C1 segment of cervical spinal cord (tissue), 14 donors: ENCODE results near the gene SLC29A3.

Experiments used
- DNase-seq, 14 donors: peaks; one replicate each; lab custom pipeline; 2025; lab: John Stamatoyannopoulos, UW

Gene SLC29A3

GRCh38 chr10:71300555-71301370, 18.3 kb upstream of the SLC29A3 start:
- DNase-seq, result no peak

GRCh38 chr10:71301371-71301916, 17.6 kb upstream of the SLC29A3 start:
- DNase-seq, result no peak

- no peak for DNase-seq
Observed at GRCh38 chr10:71302451-71302850, 16.6 kb upstream of the SLC29A3 start.

GRCh38 chr10:71302874-71303568, 16.0 kb upstream of the SLC29A3 start:
- DNase-seq, result peak in 1 of 14 donors; percentile 60

GRCh38 chr10:71303569-71303907, 15.5 kb upstream of the SLC29A3 start:
- DNase-seq, result no peak

- DNase-seq, result no peak
Observed at GRCh38 chr10:71304914-71305313, 14.1 kb upstream of the SLC29A3 start.

- no peak for DNase-seq
Observed at GRCh38 chr10:71306979-71307378, 12.1 kb upstream of the SLC29A3 start.

- no peak for DNase-seq
Observed at GRCh38 chr10:71307469-71308085, 11.5 kb upstream of the SLC29A3 start.

- no peak for DNase-seq
Observed at GRCh38 chr10:71308244-71308643, 10.8 kb upstream of the SLC29A3 start.

- no peak for DNase-seq
Observed at GRCh38 chr10:71308985-71309384, 10.1 kb upstream of the SLC29A3 start.

- DNase-seq, result no peak
Observed at GRCh38 chr10:71309919-71310318, 9.1 kb upstream of the SLC29A3 start.

- no peak for DNase-seq
Observed at GRCh38 chr10:71312220-71312619, 6.8 kb upstream of the SLC29A3 start.

- DNase-seq, result peak in 6 of 14 donors; percentile 4 to 97 (median 34)
Observed at GRCh38 chr10:71312811-71313789, 6.0 kb upstream of the SLC29A3 start.

- DNase-seq, result peak in 9 of 14 donors; percentile 15 to 64 (median 30)
Observed at GRCh38 chr10:71314028-71314693, 4.9 kb upstream of the SLC29A3 start.

GRCh38 chr10:71314694-71315225, 4.3 kb upstream of the SLC29A3 start:
- peak in 1 of 14 donors; percentile 63 for DNase-seq

GRCh38 chr10:71316056-71316785, 2.8 kb upstream of the SLC29A3 start:
- no peak for DNase-seq

GRCh38 chr10:71316786-71317160, 2.3 kb upstream of the SLC29A3 start:
- DNase-seq, result no peak

GRCh38 chr10:71317739-71318138, 1.3 kb upstream of the SLC29A3 start:
- no peak for DNase-seq

- no peak for DNase-seq
Observed at GRCh38 chr10:71319800-71320392, 837 bp downstream of the SLC29A3 start.
